HepG2 (cell line): Measurements from ENCODE around the gene BRIP1. TPM values are rescaled to one million over a fixed set of nuclear protein-coding genes. Genes with fewer than 3 reads are reported as not detected.

Experiments used
- ATAC-seq: fragments of 200-7000 bp; cut with Tn5 transposase; 3 replicates; pipeline ENCODE4 v1.9.1; 2020; ENCODE audit warnings: mild to moderate bottlenecking, moderate library complexity
- BruUV-seq: library from RNA; stranded (reverse); fragments of 400-500 nt; replicated peaks from 2 replicates; lab custom pipeline; 2021; lab: Mats Ljungman, UMichigan
- CTCF ChIA-PET: fragments of 300-600 bp; formaldehyde crosslinking; extraction: SDS; loops from one replicate; lab custom pipeline; 2021; ENCODE audit warnings: low total read pairs, inconsistent platforms, low intra/inter-chr PET ratio; lab: Yijun Ruan, JAX
- POLR2A ChIA-PET: fragments of 350-600 bp; sonication (Branson Sonifier 250); formaldehyde crosslinking; loops from one replicate; lab custom pipeline; 2020; ENCODE audit warnings: antibody characterized with exemption, inconsistent platforms; lab: Yijun Ruan, JAX
- DNase-seq: peaks from one replicate; pipeline ENCODE4 v3.0.0-alpha.2; 2015; ENCODE audit warnings: low spot score
- FAIRE-seq: peaks from 3 replicates; lab custom pipeline; 2011; peaks lifted over from hg19 to GRCh38; lab: Jason Lieb, UNC
- H2AFZ ChIP-seq: one replicate; pipeline ENCODE4 v1.6.1; 2011; ENCODE audit warnings: low read length, inconsistent platforms
- H3K27ac ChIP-seq: fragments of 300-600 bp; 3 replicates; pipeline ENCODE4 v1.8.0; 2011; ENCODE audit warnings: mixed run types, mild to moderate bottlenecking, mixed read lengths, low read length, inconsistent platforms; ENCODE audit not compliant: insufficient read depth; ENCODE audit errors: extremely low read length
- H3K27me3 ChIP-seq, 2 experiments: fragments of 200-600 bp in 1 of 2; 2 replicates in 1 of 2; 3 replicates in 1 of 2; pipeline versions ENCODE4 v1.6.0 to v1.8.0; 2011; ENCODE audit warnings: low read length in 2 of 2, mild to moderate bottlenecking in 2 of 2, moderate library complexity in 2 of 2, inconsistent platforms in 1 of 2; ENCODE audit not compliant: insufficient read depth in 2 of 2, control insufficient read depth in 1 of 2
- H3K36me3 ChIP-seq, 2 experiments: fragments of 200-600 bp in 1 of 2; replicated peaks in 1 of 2; 2 replicates in 1 of 2; 3 replicates in 1 of 2; pipeline versions ENCODE4 v1.5.1 to v1.8.0; 2011; ENCODE audit warnings: low read length in 2 of 2, inconsistent platforms in 1 of 2; ENCODE audit not compliant: insufficient read depth in 2 of 2, control insufficient read depth in 1 of 2
- H3K4me1 ChIP-seq: 2 replicates; pipeline ENCODE4 v1.5.1; 2012; ENCODE audit warnings: low read length, inconsistent platforms; ENCODE audit not compliant: insufficient read depth
- H3K4me2 ChIP-seq: 2 replicates; pipeline ENCODE4 v1.6.0; 2011; ENCODE audit warnings: low read depth, low read length, inconsistent platforms
- H3K4me3 ChIP-seq, 3 experiments: fragments of 200-600 bp in 1 of 3; sonication (generic), shearing (Covaris generic) in 1 of 3; replicated peaks in 1 of 3; 2 replicates each; pipeline ENCODE4 v1.5.1; 2011 to 2016; ENCODE audit warnings: low read length in 3 of 3, inconsistent platforms in 2 of 3, low read depth in 2 of 3, mild to moderate bottlenecking in 2 of 3, control low read depth in 1 of 3, mixed read lengths in 1 of 3; ENCODE audit not compliant: insufficient read depth in 1 of 3
- H3K79me2 ChIP-seq: one replicate; pipeline ENCODE4 v1.6.1; 2011; ENCODE audit warnings: low read length, inconsistent platforms; ENCODE audit not compliant: insufficient read depth
- H3K9ac ChIP-seq: 2 replicates; pipeline ENCODE4 v1.6.0; 2011; ENCODE audit warnings: mild to moderate bottlenecking, low read depth, low read length, inconsistent platforms; ENCODE audit not compliant: insufficient read depth
- H3K9me3 ChIP-seq: 2 replicates; pipeline ENCODE4 v1.5.1; 2012; ENCODE audit warnings: mild to moderate bottlenecking, low read length
- H4K20me1 ChIP-seq: 2 replicates; pipeline ENCODE4 v1.6.0; 2011; ENCODE audit warnings: inconsistent platforms, mild to moderate bottlenecking, low read length, moderate library complexity; ENCODE audit not compliant: insufficient read depth
- AGO1 ChIP-seq: fragments of 200-400 bp; formaldehyde crosslinking; IDR thresholded peaks from 2 replicates; pipeline ENCODE4 v1.6.1; 2017; ENCODE audit warnings: mild to moderate bottlenecking, low read depth, low read length, moderate library complexity; ENCODE audit not compliant: poor library complexity, severe bottlenecking
- CHD2 ChIP-seq: IDR thresholded peaks from 2 replicates; pipeline ENCODE4 v1.6.1; 2011; ENCODE audit warnings: low read depth, low read length, improper control_type of control experiment
- DNMT3B ChIP-seq: conservative IDR thresholded peaks from 2 replicates; pipeline ENCODE4 v1.6.1; 2016; ENCODE audit warnings: missing biosample characterization, control low read depth
- FOXO1 ChIP-seq: sonication (generic); formaldehyde crosslinking; IDR thresholded peaks from 2 replicates; pipeline ENCODE4 v1.4.0; 2020; ENCODE audit warnings: missing genetic modification reagents
- GLMP ChIP-seq: sonication (generic); formaldehyde crosslinking; IDR thresholded peaks from 2 replicates; pipeline ENCODE4 v1.9.0; 2021; ENCODE audit warnings: missing genetic modification reagents, mild to moderate bottlenecking, borderline replicate concordance
- HCFC1 ChIP-seq: fragments of 150-350 bp; IDR thresholded peaks from 2 replicates; pipeline ENCODE4 v1.6.1; 2014; ENCODE audit warnings: low read depth, low read length
- KLF15 ChIP-seq: sonication (generic); formaldehyde crosslinking; IDR thresholded peaks from 2 replicates; pipeline ENCODE4 v1.8.1; 2023; ENCODE audit warnings: borderline replicate concordance, mild to moderate bottlenecking, inconsistent platforms, missing genetic modification reagents, mixed read lengths
- KMT2A ChIP-seq: sonication (generic); formaldehyde crosslinking; IDR thresholded peaks from 2 replicates; pipeline ENCODE4 v1.4.0; 2020; ENCODE audit warnings: missing genetic modification reagents
- MAZ ChIP-seq, 2 experiments: sonication (generic) in 1 of 2; formaldehyde crosslinking in 1 of 2; IDR thresholded peaks; 2 replicates each; pipeline versions ENCODE4 v1.5.0 to v1.6.1; 2012 to 2020; ENCODE audit warnings: low read depth in 2 of 2, mild to moderate bottlenecking in 2 of 2, borderline replicate concordance in 1 of 2, improper control_type of control experiment in 1 of 2, low read length in 1 of 2, missing genetic modification reagents in 1 of 2, moderate library complexity in 1 of 2
- MTA1 ChIP-seq: sonication (generic); formaldehyde crosslinking; IDR thresholded peaks from 2 replicates; pipeline ENCODE4 v1.4.0; 2020; ENCODE audit warnings: missing genetic modification reagents, mild to moderate bottlenecking, borderline replicate concordance
- MYC ChIP-seq: sonication (generic); formaldehyde crosslinking; IDR thresholded peaks from 2 replicates; pipeline ENCODE4 v1.9.0; 2021; ENCODE audit warnings: missing genetic modification reagents, borderline replicate concordance
- NFE2L1 ChIP-seq: sonication (generic); formaldehyde crosslinking; IDR thresholded peaks from 2 replicates; pipeline ENCODE4 v1.4.0; 2020; ENCODE audit warnings: missing genetic modification reagents, mild to moderate bottlenecking, borderline replicate concordance
- PHF8 ChIP-seq: sonication (generic); formaldehyde crosslinking; IDR thresholded peaks from 2 replicates; pipeline ENCODE4 v1.5.0; 2020; ENCODE audit warnings: missing genetic modification reagents
- ZBTB7A ChIP-seq: sonication (generic); formaldehyde crosslinking; IDR thresholded peaks from 2 replicates; pipeline ENCODE4 v1.8.0; 2022; ENCODE audit warnings: mild to moderate bottlenecking, missing genetic modification reagents
- ZFAT ChIP-seq: sonication (generic); formaldehyde crosslinking; conservative IDR thresholded peaks from 2 replicates; pipeline ENCODE4 v1.8.1; 2023; ENCODE audit warnings: missing genetic modification reagents, inconsistent platforms
- ZKSCAN8 ChIP-seq: IDR thresholded peaks from 2 replicates; pipeline ENCODE4 v1.6.1; 2016; ENCODE audit warnings: borderline replicate concordance, missing genetic modification reagents, missing compliant biosample characterization
- ZNF160 ChIP-seq: sonication (generic); formaldehyde crosslinking; IDR thresholded peaks from 2 replicates; pipeline ENCODE4 v1.8.0; 2022; ENCODE audit warnings: mild to moderate bottlenecking, inconsistent platforms, missing genetic modification reagents
- ZNF576 ChIP-seq: sonication (generic); formaldehyde crosslinking; IDR thresholded peaks from 2 replicates; pipeline ENCODE4 v1.4.0; 2020; ENCODE audit warnings: mild to moderate bottlenecking, missing genetic modification reagents
- ZNF773 ChIP-seq: sonication (generic); formaldehyde crosslinking; IDR thresholded peaks from 2 replicates; pipeline ENCODE4 v1.4.0; 2020; ENCODE audit warnings: missing genetic modification reagents, borderline replicate concordance
- WGBS: methylation state at CpG from one replicate; pipeline ENCODE4 v1.1.6; 2017; ENCODE audit warnings: low lambda C conversion rate; 5-methylcytosine and 5-hydroxymethylcytosine counted together
- in situ Hi-C: cut with HindIII; loops from 2 replicates; pipeline ENCODE4 v1.10.0; 2017; ENCODE audit warnings: low pct_unique_long_range_greater_than_20kb; ENCODE audit not compliant: extremely low pct_ligation_motif_present
- intact Hi-C: fragments of 100-400 bp; cut with micrococcal nuclease; formaldehyde crosslinking; loops from one replicate; pipeline ENCODE4 v1.10.0; 2022; ENCODE audit not compliant: unreplicated experiment
- polyA plus RNA-seq, 8 experiments: library from polyadenylated mRNA; depleted of rRNA in 3 of 8; stranded (reverse) in 7 of 8; unstranded in 1 of 8; fragments of >200 nt; fragmentation: Illumina TruSeq in 4 of 8; extraction: Trizol in 4 of 8; gene quantifications; 2 replicates each; pipeline versions ENCODE4 v1.2.1 to v1.2.3, GENCODE V29; 2011 to 2016; ENCODE audit warnings: low read depth in 4 of 8, missing spikeins in 1 of 8, mixed read lengths in 1 of 8; ENCODE audit not compliant: insufficient read depth in 1 of 8
- total RNA-seq, 5 experiments: library from RNA; depleted of rRNA; stranded (reverse); fragments of >200 nt; fragmentation: Illumina TruSeq; extraction: Trizol; gene quantifications; 2 replicates each; pipeline ENCODE4 v1.2.3, GENCODE V29; 2016; ENCODE audit warnings: low read depth in 1 of 5

The BRIP1 gene
- total and polyA plus RNA-seq, 2 of the 13 experiments (the other 11 are each of a cell fraction or from before 2014, with no cell fraction given), result 3.8 to 27.7 TPM

- TF ChIP-seq ZNF160 (CRISPR knock-in tag) (no peak), MTA1 (CRISPR knock-in tag) (no peak), ZFAT (no peak), ZNF576 (CRISPR knock-in tag) (no peak), DNMT3B (no peak)
Measured at GRCh38 chr17:61849674-61850073, 13.7 kb downstream of the BRIP1 start (continued).

GRCh38 chr17:61848896-61849295, 14.4 kb downstream of the BRIP1 start:
- in situ Hi-C loops (loop anchor here (25.0 kb wide), 1 partner anchor 837 kb away; no protein-coding TSS in a partner anchor), intact Hi-C loops (no loop called here)
- CTCF ChIA-PET, result no interaction called here
- Histone ChIP-seq H3K4me1 (no peaks in the 10 kb centered on the region), H3K27ac (no peak overlapping the region), H3K4me3 (no peak overlapping the region), H4K20me1 (no peaks in the 10 kb centered on the region), H2AFZ (no peak overlapping the region), H3K36me3 (peaks cover 11 to 34% of the 10 kb centered on the region in 2 experiments), H3K9me3 (no peaks in the 10 kb centered on the region), H3K9ac (no peak overlapping the region), H3K27me3 (no peaks in the 10 kb centered on the region), H3K4me2 (no peak overlapping the region)
- FAIRE-seq (no peak), ATAC-seq (no peak), DNase-seq (no peak)
- no TSS peak for BruUV-seq
- WGBS, result 91% methylated on average over 2 of the region's 2 CpGs
- POLR2A ChIA-PET, result no interaction called here
- TF ChIP-seq KMT2A (CRISPR knock-in tag) (no peak), KLF15 (no peak), ZNF773 (CRISPR knock-in tag) (no peak), MYC (CRISPR knock-in tag) (no peak), HCFC1 (no peak), MAZ (IDR thresholded peaks at IDR 0.05; ENCODE audit: borderline replicate concordance, low read depth, low read length) (no peak), MAZ (CRISPR knock-in tag; IDR thresholded peaks at IDR 0.05; ENCODE audit: low read depth) (no peak), ZBTB7A (no peak), FOXO1 (CRISPR knock-in tag) (no peak), GLMP (no peak), ZKSCAN8 (CRISPR knock-in tag) (no peak), CHD2 (no peak), PHF8 (no peak), NFE2L1 (CRISPR knock-in tag) (no peak), AGO1 (no peak)
- TF ChIP-seq, all 625 proteins: peak for 0
- H3K79me2 ChIP-seq, result no peaks in the 10 kb centered on the region
